Muscle layer of colon (tissue), 2 donors: ENCODE data around the gene HS3ST5.
"Not testable (repeated sequence)": the region's sequence is repeated elsewhere in the genome, so short reads cannot be mapped to it uniquely, and the experiment has no call there.

ENCODE experiments used
- H3K27ac ChIP-seq: one replicate; pipeline ENCODE4 v1.7.0; 2013; ENCODE audit warnings: low read depth, mild to moderate bottlenecking, low read length, moderate library complexity
- H3K27me3 ChIP-seq, 2 donors: one replicate each; pipeline ENCODE4 v1.7.0; 2013; ENCODE audit warnings: low read length in 2 of 2, mild to moderate bottlenecking in 2 of 2; ENCODE audit not compliant: insufficient read depth in 2 of 2, control insufficient read depth in 1 of 2
- H3K36me3 ChIP-seq: one replicate; pipeline ENCODE4 v1.7.0; 2013; ENCODE audit warnings: mild to moderate bottlenecking, low read length; ENCODE audit not compliant: insufficient read depth
- H3K4me1 ChIP-seq: one replicate; pipeline ENCODE4 v1.7.0; 2013; ENCODE audit warnings: mild to moderate bottlenecking, low read length; ENCODE audit not compliant: insufficient read depth
- H3K4me3 ChIP-seq, 2 donors: one replicate each; pipeline ENCODE4 v1.7.0; 2013; ENCODE audit warnings: low read length in 2 of 2, low read depth in 1 of 2, mild to moderate bottlenecking in 1 of 2, moderate library complexity in 1 of 2
- H3K9ac ChIP-seq: one replicate; pipeline ENCODE4 v1.7.0; 2013; ENCODE audit warnings: low read length
- H3K9me3 ChIP-seq: one replicate; pipeline ENCODE4 v1.7.0; 2013; ENCODE audit warnings: mild to moderate bottlenecking, low read length
- donor health status: abdominal sarcoma.
- donor health status: Adenocarcinoma of cecum.

Gene HS3ST5

GRCh38 chr6:114323784-114324183 lies 19.0 kb downstream of the HS3ST5 start:
- no peak overlapping the region for H3K9ac ChIP-seq
- H3K27ac ChIP-seq: no peak overlapping the region

GRCh38 chr6:114319749-114320148 lies 23.1 kb downstream of the HS3ST5 start:
- no peaks in the 10 kb centered on the region for H3K27me3 ChIP-seq
- H3K9me3 ChIP-seq: no peaks in the 10 kb centered on the region
- H3K9ac ChIP-seq: no peak overlapping the region
- H3K4me3 ChIP-seq: no peak overlapping the region
- H3K27ac ChIP-seq: no peak overlapping the region
- peaks cover 4% of the 10 kb centered on the region for H3K4me1 ChIP-seq
- no peaks in the 10 kb centered on the region for H3K36me3 ChIP-seq

More at GRCh38 chr6:114323784-114324183, 19.0 kb downstream of the HS3ST5 start:
- H3K9me3 ChIP-seq: no peaks in the 10 kb centered on the region
- no peaks in the 10 kb centered on the region for H3K36me3 ChIP-seq
- H3K27me3 ChIP-seq: no peaks in the 10 kb centered on the region
- no peaks in the 10 kb centered on the region for H3K4me1 ChIP-seq
- no peak overlapping the region for H3K4me3 ChIP-seq

- Histone ChIP-seq H3K36me3 (no peaks in the 10 kb centered on the region), H3K9ac (no peak overlapping the region), H3K9me3 (no peaks in the 10 kb centered on the region), H3K27ac (no peak overlapping the region), H3K4me3 (no peak overlapping the region), H3K27me3 (no peaks in the 10 kb centered on the region), H3K4me1 (peaks cover 9% of the 10 kb centered on the region)
These were observed 26.8 kb downstream of the HS3ST5 start for GRCh38 chr6:114315831-114316595.

GRCh38 chr6:114313816-114314215 lies 29.0 kb downstream of the HS3ST5 start:
- H3K4me3 ChIP-seq, H3K36me3 ChIP-seq, H3K4me1 ChIP-seq, H3K27ac ChIP-seq, H3K27me3 ChIP-seq, H3K9me3 ChIP-seq, H3K9ac ChIP-seq: not testable (repeated sequence)

GRCh38 chr6:114312931-114313330 lies 29.9 kb downstream of the HS3ST5 start:
- no peak overlapping the region for H3K9ac ChIP-seq
- H3K36me3 ChIP-seq: no peaks in the 10 kb centered on the region
- H3K4me3 ChIP-seq: no peak overlapping the region
- peaks cover 9% of the 10 kb centered on the region for H3K4me1 ChIP-seq
- H3K27ac ChIP-seq: no peak overlapping the region
- H3K27me3 ChIP-seq: no peaks in the 10 kb centered on the region
- H3K9me3 ChIP-seq: no peaks in the 10 kb centered on the region

- H3K4me1 ChIP-seq: peaks cover 8% of the 10 kb centered on the region
- H3K27me3 ChIP-seq: no peaks in the 10 kb centered on the region
- H3K9ac ChIP-seq: no peak overlapping the region
- H3K36me3 ChIP-seq: no peaks in the 10 kb centered on the region
- no peak overlapping the region for H3K27ac ChIP-seq
- H3K4me3 ChIP-seq: no peak overlapping the region
- H3K9me3 ChIP-seq: no peaks in the 10 kb centered on the region
These were observed 32.8 kb downstream of the HS3ST5 start for GRCh38 chr6:114310053-114310452.

GRCh38 chr6:114304304-114304887 lies 38.4 kb downstream of the HS3ST5 start:
- Histone ChIP-seq H3K27ac (no peak overlapping the region), H3K4me1 (no peaks in the 10 kb centered on the region), H3K4me3 (no peak overlapping the region), H3K9me3 (no peaks in the 10 kb centered on the region), H3K36me3 (no peaks in the 10 kb centered on the region), H3K27me3 (no peaks in the 10 kb centered on the region), H3K9ac (no peak overlapping the region)

- H3K9me3 ChIP-seq: no peaks in the 10 kb centered on the region
These were observed 41.1 kb downstream of the HS3ST5 start for GRCh38 chr6:114301596-114302219.

GRCh38 chr6:114297135-114297534 lies 45.7 kb downstream of the HS3ST5 start:
- H3K36me3 ChIP-seq: no peaks in the 10 kb centered on the region
- H3K4me3 ChIP-seq: no peak overlapping the region

More at GRCh38 chr6:114301596-114302219, 41.1 kb downstream of the HS3ST5 start:
- H3K4me3 ChIP-seq: no peak overlapping the region
- H3K36me3 ChIP-seq: no peaks in the 10 kb centered on the region
- no peak overlapping the region for H3K27ac ChIP-seq
- H3K4me1 ChIP-seq: no peaks in the 10 kb centered on the region
- H3K27me3 ChIP-seq: no peaks in the 10 kb centered on the region
- H3K9ac ChIP-seq: no peak overlapping the region

GRCh38 chr6:114292431-114292830 lies 50.4 kb downstream of the HS3ST5 start:
- Histone ChIP-seq H3K4me3 (no peak overlapping the region), H3K36me3 (no peaks in the 10 kb centered on the region), H3K4me1 (no peaks in the 10 kb centered on the region), H3K27ac (no peak overlapping the region), H3K27me3 (no peaks in the 10 kb centered on the region), H3K9me3 (no peaks in the 10 kb centered on the region), H3K9ac (no peak overlapping the region)

More at GRCh38 chr6:114297135-114297534, 45.7 kb downstream of the HS3ST5 start:
- H3K9me3 ChIP-seq: no peaks in the 10 kb centered on the region
- no peak overlapping the region for H3K27ac ChIP-seq
- no peaks in the 10 kb centered on the region for H3K4me1 ChIP-seq
- H3K9ac ChIP-seq: no peak overlapping the region
- no peaks in the 10 kb centered on the region for H3K27me3 ChIP-seq

GRCh38 chr6:114291428-114291827 lies 51.4 kb downstream of the HS3ST5 start:
- Histone ChIP-seq H3K4me1 (no peaks in the 10 kb centered on the region), H3K9me3 (no peaks in the 10 kb centered on the region), H3K27ac (no peak overlapping the region), H3K36me3 (no peaks in the 10 kb centered on the region), H3K4me3 (no peak overlapping the region), H3K9ac (no peak overlapping the region), H3K27me3 (no peaks in the 10 kb centered on the region)
